ES-I3 (cell line): Measurements from ENCODE around the gene SIRT2.

Source experiments
- H3K36me3 ChIP-seq: 2 replicates; pipeline ENCODE4 v1.6.1; 2013; ENCODE audit warnings: mild to moderate bottlenecking, low read length, control low read depth, moderate library complexity; ENCODE audit not compliant: insufficient read depth
- H3K4me1 ChIP-seq: 2 replicates; pipeline ENCODE4 v1.6.1; 2013; ENCODE audit warnings: mild to moderate bottlenecking, control low read depth, low read length; ENCODE audit not compliant: insufficient read depth
- H3K9ac ChIP-seq: 2 replicates; pipeline ENCODE4 v1.6.1; 2013; ENCODE audit warnings: low read depth, mild to moderate bottlenecking, low read length, moderate library complexity
- H3K9me3 ChIP-seq: 2 replicates; pipeline ENCODE4 v1.6.1; 2013; ENCODE audit warnings: mild to moderate bottlenecking, low read length, moderate library complexity; ENCODE audit not compliant: control insufficient read depth, insufficient read depth

Gene SIRT2

GRCh38 chr19:38842439-38843174, 56.8 kb downstream of the SIRT2 start:
- H3K9ac ChIP-seq = no peak overlapping the region
- peaks cover 86% of the 10 kb centered on the region for H3K36me3 ChIP-seq
- no peaks in the 10 kb centered on the region for H3K4me1 ChIP-seq
- no peaks in the 10 kb centered on the region for H3K9me3 ChIP-seq

GRCh38 chr19:38841787-38842438, 57.5 kb downstream of the SIRT2 start:
- no peak overlapping the region for H3K9ac ChIP-seq
- no peaks in the 10 kb centered on the region for H3K4me1 ChIP-seq
- H3K36me3 ChIP-seq = peaks cover 86% of the 10 kb centered on the region
- no peaks in the 10 kb centered on the region for H3K9me3 ChIP-seq

- H3K36me3 ChIP-seq = peaks cover 87% of the 10 kb centered on the region
- no peaks in the 10 kb centered on the region for H3K9me3 ChIP-seq
- no peaks in the 10 kb centered on the region for H3K4me1 ChIP-seq
- H3K9ac ChIP-seq = no peak overlapping the region
These were observed 58.1 kb downstream of the SIRT2 start for GRCh38 chr19:38841180-38841766.

GRCh38 chr19:38840583-38840968, 58.8 kb downstream of the SIRT2 start:
- H3K4me1 ChIP-seq = no peaks in the 10 kb centered on the region
- H3K9ac ChIP-seq = no peak overlapping the region
- peaks cover 86% of the 10 kb centered on the region for H3K36me3 ChIP-seq
- no peaks in the 10 kb centered on the region for H3K9me3 ChIP-seq

GRCh38 chr19:38839816-38840582, 59.4 kb downstream of the SIRT2 start:
- Histone ChIP-seq H3K36me3 (peaks cover 84% of the 10 kb centered on the region), H3K9ac (no peak overlapping the region), H3K9me3 (no peaks in the 10 kb centered on the region), H3K4me1 (no peaks in the 10 kb centered on the region)

GRCh38 chr19:38838986-38839761, 60.2 kb downstream of the SIRT2 start:
- Histone ChIP-seq H3K36me3 (peaks cover 77% of the 10 kb centered on the region), H3K9me3 (no peaks in the 10 kb centered on the region), H3K9ac (no peak overlapping the region), H3K4me1 (no peaks in the 10 kb centered on the region)

- Histone ChIP-seq H3K36me3 (peaks cover 69% of the 10 kb centered on the region), H3K9me3 (no peaks in the 10 kb centered on the region), H3K9ac (no peak overlapping the region), H3K4me1 (no peaks in the 10 kb centered on the region)
These were observed 61.0 kb downstream of the SIRT2 start for GRCh38 chr19:38838208-38838985.

- Histone ChIP-seq H3K4me1 (no peaks in the 10 kb centered on the region), H3K9ac (no peak overlapping the region), H3K36me3 (peaks cover 63% of the 10 kb centered on the region), H3K9me3 (no peaks in the 10 kb centered on the region)
These were observed 61.7 kb downstream of the SIRT2 start for GRCh38 chr19:38837656-38838121.

GRCh38 chr19:38836983-38837626, 62.3 kb downstream of the SIRT2 start:
- H3K9ac ChIP-seq = no peak overlapping the region
- peaks cover 4% of the 10 kb centered on the region; the same call in 1 of the 2 replicates for H3K4me1 ChIP-seq
- no peaks in the 10 kb centered on the region for H3K9me3 ChIP-seq
- H3K36me3 ChIP-seq = peaks cover 57% of the 10 kb centered on the region

- Histone ChIP-seq H3K4me1 (peaks cover 4% of the 10 kb centered on the region; the same call in 1 of the 2 replicates), H3K9me3 (no peaks in the 10 kb centered on the region), H3K36me3 (peaks cover 50% of the 10 kb centered on the region), H3K9ac (no peak overlapping the region)
These were observed 63.0 kb downstream of the SIRT2 start for GRCh38 chr19:38836159-38836982.

- Histone ChIP-seq H3K36me3 (peaks cover 39% of the 10 kb centered on the region), H3K4me1 (peaks cover 4% of the 10 kb centered on the region; the same call in 1 of the 2 replicates), H3K9ac (no peak overlapping the region), H3K9me3 (no peaks in the 10 kb centered on the region)
These were observed 64.8 kb downstream of the SIRT2 start for GRCh38 chr19:38834590-38834989.

- Histone ChIP-seq H3K4me1 (peaks cover 4% of the 10 kb centered on the region; the same call in 1 of the 2 replicates), H3K36me3 (peaks cover 34% of the 10 kb centered on the region), H3K9me3 (no peaks in the 10 kb centered on the region), H3K9ac (no peak overlapping the region)
These were observed 65.3 kb downstream of the SIRT2 start for GRCh38 chr19:38834104-38834490.
